Epithelial cell of proximal tubule (primary cell): ENCODE results near the gene CD302. TPM values are rescaled to one million over a fixed set of nuclear protein-coding genes. Genes with fewer than 3 reads are reported as not detected.

ENCODE experiments used
- DNase-seq: peaks from one replicate; pipeline ENCODE4 v3.0.0-alpha.2; 2011; ENCODE audit warnings: low read depth
- H3K4me3 ChIP-seq: 2 replicates; pipeline ENCODE4 v1.5.1; 2011; ENCODE audit warnings: low read depth, mild to moderate bottlenecking, low read length
- total RNA-seq: library from RNA; depleted of rRNA; stranded (reverse); fragments of >200 nt; gene quantifications from 2 replicates; pipeline ENCODE4 v1.2.3, GENCODE V29; 2015
- TF ChIP-seq, protein P1 (sequence below): conservative IDR thresholded peaks from 2 replicates; pipeline ENCODE4 v1.5.1; 2012; ENCODE audit warnings: low read depth, mild to moderate bottlenecking, low read length

Gene CD302
- total RNA-seq, 1 donor from 2014 or later: 1.7 TPM

DNA sequence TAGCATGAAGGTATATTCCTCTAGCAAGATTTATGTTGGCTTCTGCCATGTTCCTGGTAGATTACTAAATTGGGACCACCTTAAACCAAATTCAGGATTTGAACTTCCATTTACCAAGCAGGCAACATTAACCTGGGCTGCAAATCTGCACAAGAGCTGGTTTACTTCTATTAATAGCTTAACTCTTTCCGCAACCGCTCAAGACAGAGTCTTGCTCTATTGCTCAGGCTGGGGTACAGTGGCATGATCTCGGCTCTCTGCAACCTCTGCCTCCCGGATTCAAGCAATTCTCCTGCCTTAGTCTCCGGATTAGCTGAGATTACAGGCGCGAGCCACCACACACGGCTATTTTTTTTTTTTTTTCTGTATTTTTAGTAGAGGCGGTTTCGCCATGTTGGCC is 77.3 kb downstream of the CD302 start:
- TF ChIP-seq, protein P1, sequence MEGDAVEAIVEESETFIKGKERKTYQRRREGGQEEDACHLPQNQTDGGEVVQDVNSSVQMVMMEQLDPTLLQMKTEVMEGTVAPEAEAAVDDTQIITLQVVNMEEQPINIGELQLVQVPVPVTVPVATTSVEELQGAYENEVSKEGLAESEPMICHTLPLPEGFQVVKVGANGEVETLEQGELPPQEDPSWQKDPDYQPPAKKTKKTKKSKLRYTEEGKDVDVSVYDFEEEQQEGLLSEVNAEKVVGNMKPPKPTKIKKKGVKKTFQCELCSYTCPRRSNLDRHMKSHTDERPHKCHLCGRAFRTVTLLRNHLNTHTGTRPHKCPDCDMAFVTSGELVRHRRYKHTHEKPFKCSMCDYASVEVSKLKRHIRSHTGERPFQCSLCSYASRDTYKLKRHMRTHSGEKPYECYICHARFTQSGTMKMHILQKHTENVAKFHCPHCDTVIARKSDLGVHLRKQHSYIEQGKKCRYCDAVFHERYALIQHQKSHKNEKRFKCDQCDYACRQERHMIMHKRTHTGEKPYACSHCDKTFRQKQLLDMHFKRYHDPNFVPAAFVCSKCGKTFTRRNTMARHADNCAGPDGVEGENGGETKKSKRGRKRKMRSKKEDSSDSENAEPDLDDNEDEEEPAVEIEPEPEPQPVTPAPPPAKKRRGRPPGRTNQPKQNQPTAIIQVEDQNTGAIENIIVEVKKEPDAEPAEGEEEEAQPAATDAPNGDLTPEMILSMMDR: no peak
- no peak for DNase-seq
- no peak overlapping the region for H3K4me3 ChIP-seq

Other genes starting within 250 kb of the CD302 start
- 13.0 and 34.1 TPM in 2 replicates for gene BAZ2B, start 181.7 kb downstream of the CD302 start, total RNA-seq
- gene MARCHF7, start 85.7 kb downstream of the CD302 start, total RNA-seq: 45.0 and 65.7 TPM in 2 replicates
- gene LY75, start 106.5 kb upstream of the CD302 start, total RNA-seq: 3.2 and 6.4 TPM in 2 replicates